K562 (cell line): Measurements from ENCODE around the gene THSD8. TPM values are rescaled to one million over a fixed set of nuclear protein-coding genes. Genes with fewer than 3 reads are reported as not detected.

Experiments
- ADNP ChIP-seq: fragments of 200-800 bp; sonication (Bioruptor generic); IDR thresholded peaks from 2 replicates; pipeline ENCODE4 v1.6.1; 2016; ENCODE audit warnings: missing genetic modification characterization, missing compliant biosample characterization
- ATF2 ChIP-seq: sonication (generic); formaldehyde crosslinking; IDR thresholded peaks from 2 replicates; pipeline ENCODE4 v1.8.1; 2022; ENCODE audit warnings: missing genetic modification reagents
- DMBX1 ChIP-seq: fragments of 250-450 bp; sonication (Bioruptor Pico); IDR thresholded peaks from 2 replicates; pipeline ENCODE4 v1.8.0; 2022; ENCODE audit warnings: inconsistent platforms, mild to moderate bottlenecking, moderate library complexity, borderline replicate concordance
- FOXJ3 ChIP-seq: sonication (generic); formaldehyde crosslinking; IDR thresholded peaks from 2 replicates; pipeline ENCODE4 v1.4.0; 2020; ENCODE audit warnings: mild to moderate bottlenecking, missing genetic modification reagents
- FOXM1 ChIP-seq, 2 experiments: fragments of 450-650 bp in 1 of 2; sonication (generic) in 1 of 2; formaldehyde crosslinking in 1 of 2; IDR thresholded peaks; 2 replicates each; pipeline versions ENCODE4 v1.6.1 to v1.9.0; 2017 to 2022; ENCODE audit warnings: low read depth in 2 of 2, mild to moderate bottlenecking in 2 of 2, missing genetic modification reagents in 1 of 2, moderate library complexity in 1 of 2
- JUNB ChIP-seq: fragments of 450-650 bp; formaldehyde crosslinking; conservative IDR thresholded peaks from 2 replicates; pipeline ENCODE4 v1.4.0; 2020; ENCODE audit warnings: mild to moderate bottlenecking
- KAT2B ChIP-seq: IDR thresholded peaks from one replicate; pipeline ENCODE4 v1.6.1; 2012; ENCODE audit warnings: low read depth, mild to moderate bottlenecking, control low read depth, inconsistent platforms, low read length, moderate library complexity
- KHSRP ChIP-seq: fragments of 450-650 bp; IDR thresholded peaks from 2 replicates; pipeline ENCODE4 v1.6.1; 2017
- MCM7 ChIP-seq, 2 experiments: fragments of 450-650 bp; IDR thresholded peaks; 2 replicates each; pipeline ENCODE4 v1.6.1; 2016 to 2018
- MYBL2 ChIP-seq, 2 experiments: fragments of 450-650 bp in 1 of 2; sonication (generic) in 1 of 2; formaldehyde crosslinking in 1 of 2; IDR thresholded peaks; 2 replicates each; pipeline versions ENCODE4 v1.6.1 to v1.8.1; 2017 to 2022; ENCODE audit warnings: borderline replicate concordance in 1 of 2, inconsistent platforms in 1 of 2, low read depth in 1 of 2, mild to moderate bottlenecking in 1 of 2, missing genetic modification reagents in 1 of 2, moderate library complexity in 1 of 2
- NEUROD1 ChIP-seq: fragments of 150-350 bp; IDR thresholded peaks from 2 replicates; pipeline ENCODE4 v1.6.1; 2014; ENCODE audit warnings: borderline replicate concordance, low read length, low read depth; ENCODE audit not compliant: partially characterized antibody
- POLR2B ChIP-seq: fragments of 450-650 bp; IDR thresholded peaks from 2 replicates; pipeline ENCODE4 v1.6.1; 2018; ENCODE audit warnings: low read depth; ENCODE audit not compliant: partially characterized antibody
- PREB ChIP-seq: sonication (generic); formaldehyde crosslinking; IDR thresholded peaks from 2 replicates; pipeline ENCODE4 v1.8.1; 2023; ENCODE audit warnings: mild to moderate bottlenecking, missing genetic modification reagents
- PTBP1 ChIP-seq: fragments of 200-400 bp; formaldehyde crosslinking; IDR thresholded peaks from 2 replicates; pipeline ENCODE4 v1.6.1; 2017; ENCODE audit warnings: low read depth, low read length
- TCF3 ChIP-seq: sonication (generic); formaldehyde crosslinking; IDR thresholded peaks from 2 replicates; pipeline ENCODE4 v1.4.0; 2020; ENCODE audit warnings: mild to moderate bottlenecking, missing genetic modification reagents
- ZBTB34 ChIP-seq: fragments of 250-450 bp; sonication (Bioruptor Pico); IDR thresholded peaks from 2 replicates; pipeline ENCODE4 v1.8.0; 2021; ENCODE audit warnings: mild to moderate bottlenecking, moderate library complexity
- ZNF23 ChIP-seq: fragments of 250-450 bp; sonication (Bioruptor Pico); IDR thresholded peaks from 2 replicates; pipeline ENCODE4 v1.4.0; 2020; ENCODE audit warnings: mild to moderate bottlenecking
- ZNF408 ChIP-seq: fragments of 250-450 bp; sonication (Bioruptor Pico); IDR thresholded peaks from 2 replicates; pipeline ENCODE4 v1.4.0; 2020; ENCODE audit warnings: low read depth, mild to moderate bottlenecking, moderate library complexity
- ZNF445 ChIP-seq: fragments of 250-450 bp; sonication (Bioruptor Pico); IDR thresholded peaks from 2 replicates; pipeline ENCODE4 v1.4.0; 2020; ENCODE audit warnings: low read depth, mild to moderate bottlenecking, moderate library complexity
- ZNF507 ChIP-seq: conservative IDR thresholded peaks from 2 replicates; pipeline ENCODE4 v1.6.1; 2017; ENCODE audit warnings: missing genetic modification characterization, missing compliant biosample characterization
- ZNF511 ChIP-seq: sonication (generic); formaldehyde crosslinking; IDR thresholded peaks from 2 replicates; pipeline ENCODE4 v1.8.0; 2022; ENCODE audit warnings: mild to moderate bottlenecking, missing genetic modification reagents
- ZNF639 ChIP-seq, 2 experiments: fragments of 200-800 bp in 1 of 2; sonication (Bioruptor generic) in 1 of 2; sonication (generic) in 1 of 2; formaldehyde crosslinking in 1 of 2; IDR thresholded peaks in 1 of 2; conservative IDR thresholded peaks in 1 of 2; 2 replicates each; pipeline versions ENCODE4 v1.5.0 to v1.6.1; 2016 to 2020; ENCODE audit warnings: missing compliant biosample characterization in 1 of 2, missing genetic modification characterization in 1 of 2, missing genetic modification reagents in 1 of 2
- polyA plus RNA-seq, 8 experiments: library from polyadenylated mRNA; depleted of rRNA in 4 of 8; stranded (reverse) in 5 of 8; unstranded in 3 of 8; fragments of >200 nt; fragmentation: Nextera tagmentation in 2 of 8; fragmentation: Illumina TruSeq in 1 of 8; extraction: Ambion mirVana in 2 of 8; extraction: Trizol in 1 of 8; gene quantifications; 2 replicates each; pipeline versions ENCODE4 v1.2.1 to v1.2.3, GENCODE V29; 2011 to 2014; ENCODE audit warnings: inconsistent platforms in 1 of 8, missing spikeins in 1 of 8
- total RNA-seq, 7 experiments: library from RNA; depleted of rRNA in 6 of 7; stranded (reverse); fragments of >200 nt in 6 of 7; fragmentation: Illumina TruSeq in 2 of 7; extraction: Trizol in 2 of 7; gene quantifications; 2 replicates each; pipeline versions ENCODE4 v1.2.1 to v1.2.3, GENCODE V29; 2011 to 2021; ENCODE audit warnings: low replicate concordance in 1 of 7

THSD8 gene
- total and polyA plus RNA-seq, 9 of the 15 experiments (the other 6 are each of a cell fraction or from before 2014, with no cell fraction given), result 8.4 to 42.4 (median 19.9) TPM; not detected in 2

- no peak for TF ChIP-seq PTBP1
- no peak for TF ChIP-seq ADNP (tag)
- no peak for TF ChIP-seq DMBX1 (CRISPR knock-in tag)
- no peak for TF ChIP-seq MYBL2 (IDR thresholded peaks at IDR 0.05; ENCODE audit: low read depth)
- no peak for TF ChIP-seq MYBL2 (CRISPR knock-in tag; IDR thresholded peaks at IDR 0.05; ENCODE audit: borderline replicate concordance)
- no peak for TF ChIP-seq JUNB (CRISPR knock-in tag)
- TF ChIP-seq ZNF639 (CRISPR knock-in tag; conservative IDR thresholded peaks at IDR 0.05 in 1 of 2, IDR thresholded peaks at IDR 0.05 in 1 of 2), result no peak
- no peak for TF ChIP-seq ZNF445 (CRISPR knock-in tag)
- no peak for TF ChIP-seq ZNF23 (CRISPR knock-in tag)
- no peak for TF ChIP-seq ZNF507 (tag)
- TF ChIP-seq KHSRP, result no peak
- no peak for TF ChIP-seq FOXM1 (IDR thresholded peaks at IDR 0.05; ENCODE audit: low read depth)
- no peak for TF ChIP-seq FOXM1 (CRISPR knock-in tag; IDR thresholded peaks at IDR 0.05; ENCODE audit: low read depth)
- no peak for TF ChIP-seq NEUROD1
- TF ChIP-seq ATF2 (CRISPR knock-in tag), result no peak
- TF ChIP-seq POLR2B, result no peak
- TF ChIP-seq TCF3 (CRISPR knock-in tag), result peak; percentile 27; the same call in 1 of the 2 replicates
- TF ChIP-seq FOXJ3 (CRISPR knock-in tag), result no peak
- no peak for TF ChIP-seq PREB (CRISPR knock-in tag)
- TF ChIP-seq ZBTB34 (CRISPR knock-in tag), result no peak
- no peak for TF ChIP-seq MCM7 (IDR thresholded peaks at IDR 0.05)
- TF ChIP-seq ZNF511 (CRISPR knock-in tag), result no peak
- no peak for TF ChIP-seq ZNF408 (CRISPR knock-in tag)
- no peak for TF ChIP-seq KAT2B
These were observed 2.0 kb upstream of the THSD8 start (continued) for GRCh38 chr19:12799742-12800465.
